ENCODE measurements around the gene DNAH12. TPM values are rescaled to one million over a fixed set of nuclear protein-coding genes. Genes with fewer than 3 reads are reported as not detected.

The DNAH12 gene
- total and polyA plus RNA-seq, 2 of the 13 experiments (the other 11 are each of a cell fraction or from before 2014, with no cell fraction given), result 0.11 TPM

DNA sequence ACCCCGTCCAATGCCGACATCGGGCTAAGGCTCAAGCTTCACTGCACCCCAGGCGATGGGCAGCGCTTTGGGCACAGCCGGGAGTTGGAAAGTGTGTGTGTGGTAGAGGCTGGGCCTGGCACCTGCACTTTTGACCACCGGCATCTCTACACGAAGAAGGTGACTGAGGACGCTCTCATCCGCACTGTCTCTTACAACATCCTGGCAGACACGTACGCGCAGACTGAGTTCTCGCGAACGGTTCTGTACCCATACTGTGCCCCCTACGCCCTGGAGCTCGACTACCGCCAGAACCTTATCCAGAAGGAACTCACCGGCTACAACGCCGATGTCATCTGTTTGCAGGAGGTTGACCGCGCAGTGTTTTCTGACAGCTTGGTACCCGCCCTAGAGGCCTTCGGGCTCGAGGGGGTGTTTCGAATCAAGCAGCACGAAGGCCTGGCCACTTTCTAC lies 13.0 kb upstream of the DNAH12 start (continued):
- TF ChIP-seq, protein P1, sequence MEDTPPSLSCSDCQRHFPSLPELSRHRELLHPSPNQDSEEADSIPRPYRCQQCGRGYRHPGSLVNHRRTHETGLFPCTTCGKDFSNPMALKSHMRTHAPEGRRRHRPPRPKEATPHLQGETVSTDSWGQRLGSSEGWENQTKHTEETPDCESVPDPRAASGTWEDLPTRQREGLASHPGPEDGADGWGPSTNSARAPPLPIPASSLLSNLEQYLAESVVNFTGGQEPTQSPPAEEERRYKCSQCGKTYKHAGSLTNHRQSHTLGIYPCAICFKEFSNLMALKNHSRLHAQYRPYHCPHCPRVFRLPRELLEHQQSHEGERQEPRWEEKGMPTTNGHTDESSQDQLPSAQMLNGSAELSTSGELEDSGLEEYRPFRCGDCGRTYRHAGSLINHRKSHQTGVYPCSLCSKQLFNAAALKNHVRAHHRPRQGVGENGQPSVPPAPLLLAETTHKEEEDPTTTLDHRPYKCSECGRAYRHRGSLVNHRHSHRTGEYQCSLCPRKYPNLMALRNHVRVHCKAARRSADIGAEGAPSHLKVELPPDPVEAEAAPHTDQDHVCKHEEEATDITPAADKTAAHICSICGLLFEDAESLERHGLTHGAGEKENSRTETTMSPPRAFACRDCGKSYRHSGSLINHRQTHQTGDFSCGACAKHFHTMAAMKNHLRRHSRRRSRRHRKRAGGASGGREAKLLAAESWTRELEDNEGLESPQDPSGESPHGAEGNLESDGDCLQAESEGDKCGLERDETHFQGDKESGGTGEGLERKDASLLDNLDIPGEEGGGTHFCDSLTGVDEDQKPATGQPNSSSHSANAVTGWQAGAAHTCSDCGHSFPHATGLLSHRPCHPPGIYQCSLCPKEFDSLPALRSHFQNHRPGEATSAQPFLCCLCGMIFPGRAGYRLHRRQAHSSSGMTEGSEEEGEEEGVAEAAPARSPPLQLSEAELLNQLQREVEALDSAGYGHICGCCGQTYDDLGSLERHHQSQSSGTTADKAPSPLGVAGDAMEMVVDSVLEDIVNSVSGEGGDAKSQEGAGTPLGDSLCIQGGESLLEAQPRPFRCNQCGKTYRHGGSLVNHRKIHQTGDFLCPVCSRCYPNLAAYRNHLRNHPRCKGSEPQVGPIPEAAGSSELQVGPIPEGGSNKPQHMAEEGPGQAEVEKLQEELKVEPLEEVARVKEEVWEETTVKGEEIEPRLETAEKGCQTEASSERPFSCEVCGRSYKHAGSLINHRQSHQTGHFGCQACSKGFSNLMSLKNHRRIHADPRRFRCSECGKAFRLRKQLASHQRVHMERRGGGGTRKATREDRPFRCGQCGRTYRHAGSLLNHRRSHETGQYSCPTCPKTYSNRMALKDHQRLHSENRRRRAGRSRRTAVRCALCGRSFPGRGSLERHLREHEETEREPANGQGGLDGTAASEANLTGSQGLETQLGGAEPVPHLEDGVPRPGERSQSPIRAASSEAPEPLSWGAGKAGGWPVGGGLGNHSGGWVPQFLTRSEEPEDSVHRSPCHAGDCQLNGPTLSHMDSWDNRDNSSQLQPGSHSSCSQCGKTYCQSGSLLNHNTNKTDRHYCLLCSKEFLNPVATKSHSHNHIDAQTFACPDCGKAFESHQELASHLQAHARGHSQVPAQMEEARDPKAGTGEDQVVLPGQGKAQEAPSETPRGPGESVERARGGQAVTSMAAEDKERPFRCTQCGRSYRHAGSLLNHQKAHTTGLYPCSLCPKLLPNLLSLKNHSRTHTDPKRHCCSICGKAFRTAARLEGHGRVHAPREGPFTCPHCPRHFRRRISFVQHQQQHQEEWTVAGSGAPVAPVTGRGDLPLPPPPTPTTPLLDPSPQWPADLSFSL (CRISPR knock-in tag; IDR thresholded peaks at IDR 0.05), result no peak
- TF ChIP-seq SP4 (CRISPR knock-in tag; IDR thresholded peaks at IDR 0.05), result no peak
- TF ChIP-seq SMARCC2 (IDR thresholded peaks at IDR 0.05), result no peak
- TF ChIP-seq CCAR2 (optimal IDR thresholded peaks at IDR 0.05; ENCODE audit: low read depth, low read length), result no peak
- TF ChIP-seq ZNF501 (CRISPR knock-in tag; IDR thresholded peaks at IDR 0.05), result no peak
- no peak for TF ChIP-seq GRHL1 (CRISPR knock-in tag; conservative IDR thresholded peaks at IDR 0.05)
- TF ChIP-seq ZNF263 (CRISPR knock-in tag; IDR thresholded peaks at IDR 0.05), result no peak
- no peak for TF ChIP-seq ATM (IDR thresholded peaks at IDR 0.05; ENCODE audit: borderline replicate concordance)
- TF ChIP-seq ZNF790 (CRISPR knock-in tag; IDR thresholded peaks at IDR 0.05; ENCODE audit: borderline replicate concordance), result no peak
- no peak for TF ChIP-seq NFYB (CRISPR knock-in tag; IDR thresholded peaks at IDR 0.05)
- no peak for TF ChIP-seq ZSCAN9 (CRISPR knock-in tag; IDR thresholded peaks at IDR 0.05; ENCODE audit: borderline replicate concordance)
- TF ChIP-seq TGIF2 (CRISPR knock-in tag; IDR thresholded peaks at IDR 0.05), result 0 out of 2 replicates have a peak, but pooled peaks have one; percentile 60
- no peak for TF ChIP-seq PPARG (CRISPR knock-in tag; conservative IDR thresholded peaks at IDR 0.05)
- TF ChIP-seq ZFP1 (CRISPR knock-in tag; IDR thresholded peaks at IDR 0.05), result no peak
- TF ChIP-seq RNF2 (conservative IDR thresholded peaks at IDR 0.05; ENCODE audit: low read depth), result no peak
- no peak for TF ChIP-seq CC2D1A (CRISPR knock-in tag; IDR thresholded peaks at IDR 0.05)
- TF ChIP-seq CEBPB (IDR thresholded peaks at IDR 0.05; ENCODE audit: borderline replicate concordance, low read depth, low read length), result peak; percentile 48; the same call in 1 of the 2 replicates
- TF ChIP-seq, protein P2, sequence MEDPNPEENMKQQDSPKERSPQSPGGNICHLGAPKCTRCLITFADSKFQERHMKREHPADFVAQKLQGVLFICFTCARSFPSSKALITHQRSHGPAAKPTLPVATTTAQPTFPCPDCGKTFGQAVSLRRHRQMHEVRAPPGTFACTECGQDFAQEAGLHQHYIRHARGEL (CRISPR knock-in tag; IDR thresholded peaks at IDR 0.05), result no peak
- TF ChIP-seq REPIN1 (CRISPR knock-in tag; IDR thresholded peaks at IDR 0.05; ENCODE audit: borderline replicate concordance, low read depth), result no peak
- no peak for TF ChIP-seq ZNF33B (CRISPR knock-in tag; IDR thresholded peaks at IDR 0.05)
- no peak for TF ChIP-seq RXRB (CRISPR knock-in tag; IDR thresholded peaks at IDR 0.05; ENCODE audit: borderline replicate concordance)
- TF ChIP-seq, protein P3, sequence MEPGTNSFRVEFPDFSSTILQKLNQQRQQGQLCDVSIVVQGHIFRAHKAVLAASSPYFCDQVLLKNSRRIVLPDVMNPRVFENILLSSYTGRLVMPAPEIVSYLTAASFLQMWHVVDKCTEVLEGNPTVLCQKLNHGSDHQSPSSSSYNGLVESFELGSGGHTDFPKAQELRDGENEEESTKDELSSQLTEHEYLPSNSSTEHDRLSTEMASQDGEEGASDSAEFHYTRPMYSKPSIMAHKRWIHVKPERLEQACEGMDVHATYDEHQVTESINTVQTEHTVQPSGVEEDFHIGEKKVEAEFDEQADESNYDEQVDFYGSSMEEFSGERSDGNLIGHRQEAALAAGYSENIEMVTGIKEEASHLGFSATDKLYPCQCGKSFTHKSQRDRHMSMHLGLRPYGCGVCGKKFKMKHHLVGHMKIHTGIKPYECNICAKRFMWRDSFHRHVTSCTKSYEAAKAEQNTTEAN (CRISPR knock-in tag; conservative IDR thresholded peaks at IDR 0.05), result no peak
- no peak for TF ChIP-seq ZBTB20 (CRISPR knock-in tag; IDR thresholded peaks at IDR 0.05; ENCODE audit: borderline replicate concordance, low read depth)
- TF ChIP-seq RFXANK (CRISPR knock-in tag; IDR thresholded peaks at IDR 0.05), result no peak

All from HepG2 (cell line).